ENCODE data around the gene EMILIN1.

DNA sequence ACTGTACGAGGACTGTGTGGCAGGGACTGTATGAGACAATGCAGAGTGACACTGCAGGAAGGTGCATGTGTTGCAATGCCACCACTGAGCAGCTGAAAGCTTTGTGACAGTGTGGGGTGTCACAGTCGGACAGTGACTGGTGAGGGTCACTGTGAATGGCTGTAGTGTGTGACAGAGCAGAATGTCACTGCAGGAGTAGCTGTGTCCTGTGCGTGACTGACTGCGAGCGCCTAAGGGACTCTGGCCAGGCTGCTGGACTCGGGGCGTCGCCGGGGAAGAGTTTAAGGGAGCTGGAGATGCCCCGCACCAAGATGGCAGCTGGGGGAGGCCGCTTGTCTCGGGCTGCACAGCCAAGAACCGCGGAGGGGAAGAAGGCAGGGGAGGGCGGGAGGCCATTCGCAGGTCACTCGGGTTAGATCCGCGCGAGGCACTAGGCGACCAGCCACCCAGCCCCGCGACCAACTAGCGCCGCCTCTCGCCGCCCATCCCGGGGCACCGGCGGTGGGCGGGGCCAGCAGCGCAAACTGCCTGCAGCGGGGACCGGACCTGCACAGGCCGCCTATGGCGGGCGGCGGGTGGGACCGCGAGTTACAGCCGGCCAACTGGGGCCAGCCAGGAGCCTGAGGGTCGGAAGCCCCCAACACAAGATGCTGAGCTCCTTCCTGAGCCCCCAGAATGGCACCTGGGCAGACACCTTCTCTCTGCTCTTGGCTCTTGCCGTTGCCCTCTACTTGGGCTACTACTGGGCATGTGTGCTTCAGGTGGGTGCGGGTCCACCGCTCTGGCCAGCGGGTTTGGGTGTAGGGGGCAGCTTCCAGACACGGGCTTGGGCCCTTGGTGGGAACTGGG is 45.1 kb downstream of the EMILIN1 start, which contains the start of gene ABHD1:
- TF ChIP-seq RCOR1 (IDR thresholded peaks at IDR 0.05; ENCODE audit: insufficient replicate concordance, low read length) (no peak), SMC3 (IDR thresholded peaks at IDR 0.05; ENCODE audit: low read depth, low read length) (no peak), CEBPB (IDR thresholded peaks at IDR 0.05; ENCODE audit: low read depth, low read length) (no peak), MAZ (IDR thresholded peaks at IDR 0.05; ENCODE audit: borderline replicate concordance, low read depth, low read length) (no peak), POLR2A (IDR thresholded peaks at IDR 0.05; ENCODE audit: low read depth, low read length) (no peak), FOS (IDR thresholded peaks at IDR 0.05; ENCODE audit: low read depth, low read length) (no peak), NFE2L2 (IDR thresholded peaks at IDR 0.05; ENCODE audit: low read depth, low read length) (no peak), CHD1 (IDR thresholded peaks at IDR 0.05; ENCODE audit: low read depth, low read length) (no peak)
- TF ChIP-seq, protein P1, sequence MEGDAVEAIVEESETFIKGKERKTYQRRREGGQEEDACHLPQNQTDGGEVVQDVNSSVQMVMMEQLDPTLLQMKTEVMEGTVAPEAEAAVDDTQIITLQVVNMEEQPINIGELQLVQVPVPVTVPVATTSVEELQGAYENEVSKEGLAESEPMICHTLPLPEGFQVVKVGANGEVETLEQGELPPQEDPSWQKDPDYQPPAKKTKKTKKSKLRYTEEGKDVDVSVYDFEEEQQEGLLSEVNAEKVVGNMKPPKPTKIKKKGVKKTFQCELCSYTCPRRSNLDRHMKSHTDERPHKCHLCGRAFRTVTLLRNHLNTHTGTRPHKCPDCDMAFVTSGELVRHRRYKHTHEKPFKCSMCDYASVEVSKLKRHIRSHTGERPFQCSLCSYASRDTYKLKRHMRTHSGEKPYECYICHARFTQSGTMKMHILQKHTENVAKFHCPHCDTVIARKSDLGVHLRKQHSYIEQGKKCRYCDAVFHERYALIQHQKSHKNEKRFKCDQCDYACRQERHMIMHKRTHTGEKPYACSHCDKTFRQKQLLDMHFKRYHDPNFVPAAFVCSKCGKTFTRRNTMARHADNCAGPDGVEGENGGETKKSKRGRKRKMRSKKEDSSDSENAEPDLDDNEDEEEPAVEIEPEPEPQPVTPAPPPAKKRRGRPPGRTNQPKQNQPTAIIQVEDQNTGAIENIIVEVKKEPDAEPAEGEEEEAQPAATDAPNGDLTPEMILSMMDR (conservative IDR thresholded peaks at IDR 0.05; ENCODE audit: low read depth, low read length): no peak
- TF ChIP-seq, protein P2, sequence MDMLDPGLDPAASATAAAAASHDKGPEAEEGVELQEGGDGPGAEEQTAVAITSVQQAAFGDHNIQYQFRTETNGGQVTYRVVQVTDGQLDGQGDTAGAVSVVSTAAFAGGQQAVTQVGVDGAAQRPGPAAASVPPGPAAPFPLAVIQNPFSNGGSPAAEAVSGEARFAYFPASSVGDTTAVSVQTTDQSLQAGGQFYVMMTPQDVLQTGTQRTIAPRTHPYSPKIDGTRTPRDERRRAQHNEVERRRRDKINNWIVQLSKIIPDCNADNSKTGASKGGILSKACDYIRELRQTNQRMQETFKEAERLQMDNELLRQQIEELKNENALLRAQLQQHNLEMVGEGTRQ (IDR thresholded peaks at IDR 0.05; ENCODE audit: low read depth, low read length): no peak
- TF ChIP-seq, protein P3, sequence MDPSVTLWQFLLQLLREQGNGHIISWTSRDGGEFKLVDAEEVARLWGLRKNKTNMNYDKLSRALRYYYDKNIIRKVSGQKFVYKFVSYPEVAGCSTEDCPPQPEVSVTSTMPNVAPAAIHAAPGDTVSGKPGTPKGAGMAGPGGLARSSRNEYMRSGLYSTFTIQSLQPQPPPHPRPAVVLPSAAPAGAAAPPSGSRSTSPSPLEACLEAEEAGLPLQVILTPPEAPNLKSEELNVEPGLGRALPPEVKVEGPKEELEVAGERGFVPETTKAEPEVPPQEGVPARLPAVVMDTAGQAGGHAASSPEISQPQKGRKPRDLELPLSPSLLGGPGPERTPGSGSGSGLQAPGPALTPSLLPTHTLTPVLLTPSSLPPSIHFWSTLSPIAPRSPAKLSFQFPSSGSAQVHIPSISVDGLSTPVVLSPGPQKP (IDR thresholded peaks at IDR 0.05; ENCODE audit: borderline replicate concordance, low read depth, low read length): no peak

Measured in IMR-90 (cell line).